ENCODE results near the gene HK1. TPM values are rescaled to one million over a fixed set of nuclear protein-coding genes. Genes with fewer than 3 reads are reported as not detected.

HK1 gene
- total RNA-seq, 2 experiments from 2014 or later, result 13.1 to 31.5 TPM

DNA sequence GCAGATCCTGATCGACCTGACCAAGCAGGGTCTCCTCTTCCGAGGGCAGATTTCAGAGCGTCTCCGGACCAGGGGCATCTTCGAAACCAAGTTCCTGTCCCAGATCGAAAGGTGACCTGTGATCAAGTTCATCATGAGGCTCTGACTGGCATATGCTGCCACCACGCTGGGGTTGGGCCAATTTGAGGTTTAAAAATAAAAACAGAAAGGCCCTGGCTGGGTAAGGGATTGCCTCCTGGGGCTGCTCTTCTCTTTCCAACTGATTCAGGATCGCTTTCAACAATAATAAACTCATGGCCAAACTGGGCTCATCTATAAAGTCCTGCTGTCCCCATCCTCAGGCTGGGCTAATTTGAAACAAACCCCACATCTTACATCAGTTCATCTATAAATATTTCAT lies 17.1 kb upstream of the HK1 start:
- no peak overlapping the region for H2AFZ ChIP-seq (ENCODE audit: low read length)
- H3K4me2 ChIP-seq (ENCODE audit: low read length), result no peak overlapping the region
- H4K20me1 ChIP-seq (ENCODE audit: insufficient read depth, low read length), result no peaks in the 10 kb centered on the region
- TF ChIP-seq, protein P1, sequence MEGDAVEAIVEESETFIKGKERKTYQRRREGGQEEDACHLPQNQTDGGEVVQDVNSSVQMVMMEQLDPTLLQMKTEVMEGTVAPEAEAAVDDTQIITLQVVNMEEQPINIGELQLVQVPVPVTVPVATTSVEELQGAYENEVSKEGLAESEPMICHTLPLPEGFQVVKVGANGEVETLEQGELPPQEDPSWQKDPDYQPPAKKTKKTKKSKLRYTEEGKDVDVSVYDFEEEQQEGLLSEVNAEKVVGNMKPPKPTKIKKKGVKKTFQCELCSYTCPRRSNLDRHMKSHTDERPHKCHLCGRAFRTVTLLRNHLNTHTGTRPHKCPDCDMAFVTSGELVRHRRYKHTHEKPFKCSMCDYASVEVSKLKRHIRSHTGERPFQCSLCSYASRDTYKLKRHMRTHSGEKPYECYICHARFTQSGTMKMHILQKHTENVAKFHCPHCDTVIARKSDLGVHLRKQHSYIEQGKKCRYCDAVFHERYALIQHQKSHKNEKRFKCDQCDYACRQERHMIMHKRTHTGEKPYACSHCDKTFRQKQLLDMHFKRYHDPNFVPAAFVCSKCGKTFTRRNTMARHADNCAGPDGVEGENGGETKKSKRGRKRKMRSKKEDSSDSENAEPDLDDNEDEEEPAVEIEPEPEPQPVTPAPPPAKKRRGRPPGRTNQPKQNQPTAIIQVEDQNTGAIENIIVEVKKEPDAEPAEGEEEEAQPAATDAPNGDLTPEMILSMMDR (conservative IDR thresholded peaks at IDR 0.05; ENCODE audit: low read length), result no peak
- TF ChIP-seq EZH2phosphoT487 (IDR thresholded peaks at IDR 0.05; ENCODE audit: borderline replicate concordance, low read depth, low read length), result no peak
- no peak for DNase-seq (ENCODE audit: low spot score)
- no peaks in the 10 kb centered on the region; the same call in 1 of the 2 replicates for H3K36me3 ChIP-seq (ENCODE audit: insufficient read depth, low read length)
- H3K9me2 ChIP-seq (ENCODE audit: insufficient read depth, low read length), result no peaks in the 10 kb centered on the region
- ChIA-PET POLR2A (interaction anchor here (0.7 kb wide), 1 partner anchor 16 kb away, joined by 3 read pairs; no protein-coding TSS in a partner anchor), CTCF (ENCODE audit: unreplicated experiment) (no interaction called here)
- no peaks in the 10 kb centered on the region for H3K79me2 ChIP-seq (ENCODE audit: insufficient read depth, low read depth, low read length)
- H3K4me3 ChIP-seq (ENCODE audit: low read depth, low read length, poor library complexity, severe bottlenecking), result no peak overlapping the region
- no peaks in the 10 kb centered on the region for H3K9me3 ChIP-seq (ENCODE audit: low read length)
- intact Hi-C loops (cut with micrococcal nuclease; ENCODE audit: unreplicated experiment), result no loop called here
- H3K27ac ChIP-seq (ENCODE audit: low read depth, low read length, poor library complexity, severe bottlenecking), result no peak overlapping the region
- no peaks in the 10 kb centered on the region for H3K4me1 ChIP-seq (ENCODE audit: insufficient read depth, low read length, poor library complexity, severe bottlenecking)
- BruUV-seq (replicated peaks), result no TSS peak

DNA sequence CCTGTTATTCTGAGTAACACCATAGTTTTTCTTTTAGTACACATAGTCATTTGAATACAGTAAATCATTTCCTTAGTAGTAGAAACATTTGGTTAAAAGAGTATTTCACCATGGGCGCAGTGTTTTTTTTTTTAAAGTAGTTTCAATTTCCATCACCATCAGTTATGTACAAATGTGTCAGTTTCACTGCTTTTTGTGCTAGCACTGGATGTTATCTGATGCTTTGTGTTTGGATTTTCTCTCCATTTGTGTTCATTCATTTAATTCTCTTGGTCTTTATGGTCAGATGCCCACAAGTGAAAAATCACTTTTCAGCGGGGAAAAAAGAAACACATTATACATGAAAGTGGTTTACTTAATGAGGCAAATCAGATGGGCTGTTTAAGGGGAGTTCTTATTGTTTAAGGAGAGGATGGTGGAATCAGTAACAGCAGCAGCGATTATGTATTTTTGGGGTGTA lies 16.0 kb upstream of the HK1 start:
- intact Hi-C loops (cut with micrococcal nuclease; ENCODE audit: unreplicated experiment), result no loop called here
- DNase-seq (ENCODE audit: low spot score), result no peak
- no peak overlapping the region for H3K27ac ChIP-seq (ENCODE audit: low read depth, low read length, poor library complexity, severe bottlenecking)
- CTCF ChIA-PET (ENCODE audit: unreplicated experiment), result no interaction called here
- no peaks in the 10 kb centered on the region for H3K4me1 ChIP-seq (ENCODE audit: insufficient read depth, low read length, poor library complexity, severe bottlenecking)
- H3K79me2 ChIP-seq (ENCODE audit: insufficient read depth, low read depth, low read length), result no peaks in the 10 kb centered on the region
- TF ChIP-seq EZH2phosphoT487 (IDR thresholded peaks at IDR 0.05; ENCODE audit: borderline replicate concordance, low read depth, low read length), result no peak
- TF ChIP-seq, protein P1 (conservative IDR thresholded peaks at IDR 0.05; ENCODE audit: low read length), result no peak
- H3K4me3 ChIP-seq (ENCODE audit: low read depth, low read length, poor library complexity, severe bottlenecking), result no peak overlapping the region
- POLR2A ChIA-PET, result no interaction called here
- H2AFZ ChIP-seq (ENCODE audit: low read length), result no peak overlapping the region
- no peaks in the 10 kb centered on the region for H3K9me3 ChIP-seq (ENCODE audit: low read length)
- no peak overlapping the region for H3K4me2 ChIP-seq (ENCODE audit: low read length)
- no peaks in the 10 kb centered on the region for H3K9me2 ChIP-seq (ENCODE audit: insufficient read depth, low read length)
- no peaks in the 10 kb centered on the region for H4K20me1 ChIP-seq (ENCODE audit: insufficient read depth, low read length)
- BruUV-seq (replicated peaks), result no TSS peak
- no peaks in the 10 kb centered on the region; the same call in 1 of the 2 replicates for H3K36me3 ChIP-seq (ENCODE audit: insufficient read depth, low read length)

DNA sequence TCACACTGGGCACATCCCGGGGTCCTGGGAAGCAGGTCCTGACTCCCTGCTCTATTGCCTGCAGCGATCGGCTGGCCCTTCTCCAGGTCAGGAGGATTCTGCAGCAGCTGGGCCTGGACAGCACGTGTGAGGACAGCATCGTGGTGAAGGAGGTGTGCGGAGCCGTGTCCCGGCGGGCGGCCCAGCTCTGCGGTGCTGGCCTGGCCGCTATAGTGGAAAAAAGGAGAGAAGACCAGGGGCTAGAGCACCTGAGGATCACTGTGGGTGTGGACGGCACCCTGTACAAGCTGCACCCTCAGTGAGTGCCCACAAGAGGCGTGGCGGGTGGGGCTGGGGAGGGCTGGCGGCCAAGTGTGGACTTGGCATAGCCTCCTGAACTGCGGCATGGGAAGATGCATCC lies 12.8 kb upstream of the HK1 start:
- CTCF ChIA-PET (ENCODE audit: unreplicated experiment), result no interaction called here

More for the DNA sequence above, 12.8 kb upstream of the HK1 start:
- POLR2A ChIA-PET, result no interaction called here
- no peak for TF ChIP-seq EZH2phosphoT487 (IDR thresholded peaks at IDR 0.05; ENCODE audit: borderline replicate concordance, low read depth, low read length)
- TF ChIP-seq, protein P1 (conservative IDR thresholded peaks at IDR 0.05; ENCODE audit: low read length), result no peak
- BruUV-seq (replicated peaks), result no TSS peak
- intact Hi-C loops (cut with micrococcal nuclease; ENCODE audit: unreplicated experiment), result no loop called here
- Histone ChIP-seq H3K4me2 (ENCODE audit: low read length) (no peak overlapping the region), H3K9me2 (ENCODE audit: insufficient read depth, low read length) (no peaks in the 10 kb centered on the region), H3K27ac (ENCODE audit: low read depth, low read length, poor library complexity, severe bottlenecking) (no peak overlapping the region), H3K9me3 (ENCODE audit: low read length) (no peaks in the 10 kb centered on the region), H3K79me2 (ENCODE audit: insufficient read depth, low read depth, low read length) (no peaks in the 10 kb centered on the region), H3K4me1 (ENCODE audit: insufficient read depth, low read length, poor library complexity, severe bottlenecking) (no peaks in the 10 kb centered on the region), H3K4me3 (ENCODE audit: low read depth, low read length, poor library complexity, severe bottlenecking) (no peak overlapping the region), H3K36me3 (ENCODE audit: insufficient read depth, low read length) (no peaks in the 10 kb centered on the region), H2AFZ (ENCODE audit: low read length) (no peak overlapping the region), H4K20me1 (ENCODE audit: insufficient read depth, low read length) (no peaks in the 10 kb centered on the region)
- no peak for DNase-seq (ENCODE audit: low spot score)
